ENCODE measurements around the gene SPG7. TPM values are rescaled to one million over a fixed set of nuclear protein-coding genes. Genes with fewer than 3 reads are reported as not detected.
A peak's percentile ranks its signal among the peaks of the same experiment; 100 is the strongest.
"Not testable (repeated sequence)": the region's sequence is repeated elsewhere in the genome, so short reads cannot be mapped to it uniquely, and the experiment has no call there.

SPG7 gene
- 297 and 335 TPM in 2 replicates for polyA plus RNA-seq (2014; cell fraction: cytosol; rRNA removed)
- polyA plus RNA-seq (2014; cell fraction: nucleus; rRNA removed), result 713 and 807 TPM in 2 replicates

GRCh38 chr16:89507834-89508590, at the start of gene SPG7:
SPG7 (plus strand) TSS chr16:89508403; CDS start chr16:89508418, 15 bp downstream.
- peak; percentile 87 for DNase-seq (ENCODE audit: low spot score)

GRCh38 chr16:89458551-89458950, 49.7 kb upstream of the SPG7 start:
- DNase-seq (ENCODE audit: low spot score), result no peak

GRCh38 chr16:89458967-89459366, 49.2 kb upstream of the SPG7 start:
- DNase-seq (ENCODE audit: low spot score), result no peak

GRCh38 chr16:89460556-89460955, 47.6 kb upstream of the SPG7 start:
- no peak for DNase-seq (ENCODE audit: low spot score)

- not testable (repeated sequence) for DNase-seq (ENCODE audit: low spot score)
Measured at GRCh38 chr16:89461890-89462289, 46.3 kb upstream of the SPG7 start.

GRCh38 chr16:89462639-89463038, 45.6 kb upstream of the SPG7 start:
- not testable (repeated sequence) for DNase-seq (ENCODE audit: low spot score)

GRCh38 chr16:89463312-89463711, 44.9 kb upstream of the SPG7 start:
- not testable (repeated sequence) for DNase-seq (ENCODE audit: low spot score)

- DNase-seq (ENCODE audit: low spot score), result no peak
Measured at GRCh38 chr16:89466920-89467319, 41.3 kb upstream of the SPG7 start.

- no peak for DNase-seq (ENCODE audit: low spot score)
Measured at GRCh38 chr16:89467382-89467781, 40.8 kb upstream of the SPG7 start.

- no peak for DNase-seq (ENCODE audit: low spot score)
Measured at GRCh38 chr16:89472711-89473075, 35.5 kb upstream of the SPG7 start.

- no peak for DNase-seq (ENCODE audit: low spot score)
Measured at GRCh38 chr16:89473136-89473712, 35.0 kb upstream of the SPG7 start.

- DNase-seq (ENCODE audit: low spot score), result no peak
Measured at GRCh38 chr16:89473791-89474414, 34.3 kb upstream of the SPG7 start.

GRCh38 chr16:89475144-89475543, 33.1 kb upstream of the SPG7 start:
- no peak for DNase-seq (ENCODE audit: low spot score)

GRCh38 chr16:89476379-89476778, 31.8 kb upstream of the SPG7 start:
- no peak for DNase-seq (ENCODE audit: low spot score)

GRCh38 chr16:89476811-89477261, 31.4 kb upstream of the SPG7 start:
- no peak for DNase-seq (ENCODE audit: low spot score)

GRCh38 chr16:89478576-89479221, 29.5 kb upstream of the SPG7 start:
- no peak for DNase-seq (ENCODE audit: low spot score)

GRCh38 chr16:89481356-89481955, 26.7 kb upstream of the SPG7 start:
- no peak for DNase-seq (ENCODE audit: low spot score)

GRCh38 chr16:89482150-89482816, 25.9 kb upstream of the SPG7 start:
- no peak for DNase-seq (ENCODE audit: low spot score)

- DNase-seq (ENCODE audit: low spot score), result no peak
Measured at GRCh38 chr16:89482817-89483205, 25.4 kb upstream of the SPG7 start.

- DNase-seq (ENCODE audit: low spot score), result no peak
Measured at GRCh38 chr16:89484041-89484501, 24.1 kb upstream of the SPG7 start.

Data from SK-N-DZ (cell line).